Nephron (organoid): ENCODE results near the gene MARCHF2.

Source experiments
- H3K27ac Mint-ChIP-seq, 3 experiments: 2 replicates each; pipeline ENCODE4 v1.8.0; 2020; ENCODE audit warnings: mixed read lengths in 3 of 3, mild to moderate bottlenecking in 2 of 3, moderate library complexity in 1 of 3
- H3K27me3 Mint-ChIP-seq: 2 replicates; pipeline ENCODE4 v1.8.0; 2021; ENCODE audit warnings: low read depth, mild to moderate bottlenecking, moderate library complexity, mixed read lengths
- H3K36me3 Mint-ChIP-seq: 2 replicates; pipeline ENCODE4 v1.8.0; 2020; ENCODE audit warnings: low read depth, mixed read lengths
- H3K4me1 Mint-ChIP-seq: 2 replicates; pipeline ENCODE4 v1.8.0; 2020; ENCODE audit warnings: mixed read lengths
- H3K4me3 Mint-ChIP-seq, 3 experiments: 2 replicates each; pipeline ENCODE4 v1.8.0; 2020; ENCODE audit warnings: mild to moderate bottlenecking in 3 of 3, mixed read lengths in 3 of 3, moderate library complexity in 2 of 3
- H3K9me3 Mint-ChIP-seq: 2 replicates; pipeline ENCODE4 v1.8.0; 2020; ENCODE audit warnings: mixed read lengths
- TF ChIP-seq, protein P1 (sequence below), 3 experiments: fragments of 200-600 bp; sonication (generic); IDR thresholded peaks; one replicate each; pipeline ENCODE4 v1.5.0; 2021; ENCODE audit warnings: antibody characterized with exemption in 3 of 3; ENCODE audit not compliant: unreplicated experiment in 3 of 3

Gene MARCHF2

DNA sequence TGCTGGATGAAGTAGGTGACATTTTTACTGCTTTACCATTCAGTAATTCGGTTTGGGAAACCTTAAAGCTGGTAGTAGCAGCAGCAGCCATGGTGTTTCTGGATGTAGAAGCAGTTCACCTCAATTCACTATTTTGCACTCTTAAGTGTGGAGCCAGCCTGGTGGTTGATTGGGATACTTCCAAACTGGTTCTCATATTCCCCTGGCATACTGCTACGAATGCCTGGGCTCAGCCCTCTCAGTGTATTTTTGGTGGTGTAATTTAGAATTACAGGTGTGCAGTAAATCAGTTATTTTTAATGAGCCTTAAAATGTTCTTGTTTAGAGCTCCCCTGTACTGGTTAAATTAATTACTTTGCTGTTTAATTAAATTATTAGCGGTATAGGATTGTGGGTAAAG lies 44.1 kb downstream of the MARCHF2 start:
- TF ChIP-seq, protein P1, sequence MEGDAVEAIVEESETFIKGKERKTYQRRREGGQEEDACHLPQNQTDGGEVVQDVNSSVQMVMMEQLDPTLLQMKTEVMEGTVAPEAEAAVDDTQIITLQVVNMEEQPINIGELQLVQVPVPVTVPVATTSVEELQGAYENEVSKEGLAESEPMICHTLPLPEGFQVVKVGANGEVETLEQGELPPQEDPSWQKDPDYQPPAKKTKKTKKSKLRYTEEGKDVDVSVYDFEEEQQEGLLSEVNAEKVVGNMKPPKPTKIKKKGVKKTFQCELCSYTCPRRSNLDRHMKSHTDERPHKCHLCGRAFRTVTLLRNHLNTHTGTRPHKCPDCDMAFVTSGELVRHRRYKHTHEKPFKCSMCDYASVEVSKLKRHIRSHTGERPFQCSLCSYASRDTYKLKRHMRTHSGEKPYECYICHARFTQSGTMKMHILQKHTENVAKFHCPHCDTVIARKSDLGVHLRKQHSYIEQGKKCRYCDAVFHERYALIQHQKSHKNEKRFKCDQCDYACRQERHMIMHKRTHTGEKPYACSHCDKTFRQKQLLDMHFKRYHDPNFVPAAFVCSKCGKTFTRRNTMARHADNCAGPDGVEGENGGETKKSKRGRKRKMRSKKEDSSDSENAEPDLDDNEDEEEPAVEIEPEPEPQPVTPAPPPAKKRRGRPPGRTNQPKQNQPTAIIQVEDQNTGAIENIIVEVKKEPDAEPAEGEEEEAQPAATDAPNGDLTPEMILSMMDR (IDR thresholded peaks at IDR 0.05; ENCODE audit: unreplicated experiment in 3 of 3) = no peak
- no peaks in the 10 kb centered on the region for H3K27me3 Mint-ChIP-seq
- peaks cover 94% of the 10 kb centered on the region for H3K4me1 Mint-ChIP-seq
- no peak overlapping the region for H3K4me3 Mint-ChIP-seq
- H3K9me3 Mint-ChIP-seq = no peaks in the 10 kb centered on the region
- H3K27ac Mint-ChIP-seq = peak overlapping the region; percentile 80 to 91 (median 82)
- H3K36me3 Mint-ChIP-seq = peaks cover 32% of the 10 kb centered on the region

DNA sequence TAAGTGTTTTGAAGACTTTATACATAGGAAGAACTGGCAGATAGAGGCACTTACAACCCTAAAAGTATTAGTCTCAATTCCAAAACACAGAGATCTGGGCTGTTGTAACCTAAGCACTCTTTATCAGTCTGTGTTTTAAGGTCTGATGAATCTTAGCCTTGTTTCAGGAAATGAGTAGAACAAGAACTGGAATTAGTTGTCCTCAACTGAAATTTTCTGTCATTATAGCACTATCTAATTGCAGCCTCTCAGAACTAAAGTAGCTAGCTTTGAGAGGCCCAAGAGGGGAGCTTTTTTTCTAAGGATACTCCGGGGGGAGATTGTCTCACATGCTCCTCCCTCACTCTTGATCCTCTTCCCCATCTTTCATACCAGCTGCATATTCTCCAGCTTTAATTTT lies 44.7 kb downstream of the MARCHF2 start:
- H3K4me3 Mint-ChIP-seq = no peak overlapping the region
- TF ChIP-seq, protein P1 (IDR thresholded peaks at IDR 0.05; ENCODE audit: unreplicated experiment in 3 of 3) = no peak
- H3K27ac Mint-ChIP-seq = peak overlapping the region; percentile 80 to 91 (median 82)
- no peaks in the 10 kb centered on the region for H3K9me3 Mint-ChIP-seq
- peaks cover 96% of the 10 kb centered on the region for H3K4me1 Mint-ChIP-seq
- no peaks in the 10 kb centered on the region for H3K27me3 Mint-ChIP-seq
- H3K36me3 Mint-ChIP-seq = peaks cover 33% of the 10 kb centered on the region

DNA sequence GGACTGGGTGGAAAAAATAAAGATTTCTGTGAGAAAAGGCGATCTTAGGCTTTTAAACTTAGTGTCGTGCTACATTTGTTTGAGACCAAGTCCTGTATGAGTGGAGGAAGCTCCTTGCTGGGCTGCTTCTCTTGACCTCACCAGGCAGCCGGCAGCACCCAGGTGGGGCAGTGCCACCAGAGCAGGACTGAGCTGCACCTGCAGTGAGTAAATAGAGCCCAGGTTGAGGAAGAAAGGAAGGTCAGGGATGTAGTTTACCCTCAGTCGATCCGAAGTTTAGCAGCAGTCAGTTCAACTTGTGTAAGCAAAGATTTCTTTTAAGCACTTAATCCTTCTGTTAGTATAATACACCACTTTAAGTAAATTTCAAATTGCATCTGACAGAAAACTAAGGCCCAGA lies 45.3 kb downstream of the MARCHF2 start:
- H3K4me3 Mint-ChIP-seq = peak overlapping the region in 1 of 3 experiments; percentile 26
- peak overlapping the region; percentile 80 to 91 (median 82) for H3K27ac Mint-ChIP-seq
- peaks cover 100% of the 10 kb centered on the region for H3K4me1 Mint-ChIP-seq
- TF ChIP-seq, protein P1 (IDR thresholded peaks at IDR 0.05; ENCODE audit: unreplicated experiment in 3 of 3) = no peak
- H3K9me3 Mint-ChIP-seq = no peaks in the 10 kb centered on the region
- no peaks in the 10 kb centered on the region for H3K27me3 Mint-ChIP-seq
- H3K36me3 Mint-ChIP-seq = peaks cover 38% of the 10 kb centered on the region

DNA sequence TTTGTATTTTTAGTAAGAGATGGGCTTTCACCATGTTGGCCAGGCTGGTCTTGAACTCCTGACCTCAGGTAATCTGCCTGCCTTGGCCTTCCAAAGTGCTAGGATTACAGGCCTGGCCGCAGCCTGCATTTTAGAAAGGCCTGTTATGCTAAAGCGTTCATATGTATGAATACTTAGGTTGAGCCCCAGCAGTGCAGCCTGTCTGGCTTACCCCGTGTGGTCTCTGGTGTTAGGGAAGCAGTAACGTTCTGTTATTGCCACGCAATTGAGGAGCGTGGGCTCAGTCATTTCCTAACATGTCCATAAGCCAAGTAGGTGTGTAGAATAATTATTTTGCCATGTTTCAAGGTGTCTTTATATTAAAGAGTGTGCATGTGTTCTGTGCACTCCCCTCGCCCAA lies 46.0 kb downstream of the MARCHF2 start:
- H3K27me3 Mint-ChIP-seq = no peaks in the 10 kb centered on the region
- TF ChIP-seq, protein P1 (IDR thresholded peaks at IDR 0.05; ENCODE audit: unreplicated experiment in 3 of 3) = no peak
- H3K4me3 Mint-ChIP-seq = no peak overlapping the region
- H3K9me3 Mint-ChIP-seq = no peaks in the 10 kb centered on the region
- H3K27ac Mint-ChIP-seq = peak overlapping the region; percentile 80 to 91 (median 82)
- H3K4me1 Mint-ChIP-seq = peaks cover 96% of the 10 kb centered on the region
- peaks cover 42% of the 10 kb centered on the region for H3K36me3 Mint-ChIP-seq

DNA sequence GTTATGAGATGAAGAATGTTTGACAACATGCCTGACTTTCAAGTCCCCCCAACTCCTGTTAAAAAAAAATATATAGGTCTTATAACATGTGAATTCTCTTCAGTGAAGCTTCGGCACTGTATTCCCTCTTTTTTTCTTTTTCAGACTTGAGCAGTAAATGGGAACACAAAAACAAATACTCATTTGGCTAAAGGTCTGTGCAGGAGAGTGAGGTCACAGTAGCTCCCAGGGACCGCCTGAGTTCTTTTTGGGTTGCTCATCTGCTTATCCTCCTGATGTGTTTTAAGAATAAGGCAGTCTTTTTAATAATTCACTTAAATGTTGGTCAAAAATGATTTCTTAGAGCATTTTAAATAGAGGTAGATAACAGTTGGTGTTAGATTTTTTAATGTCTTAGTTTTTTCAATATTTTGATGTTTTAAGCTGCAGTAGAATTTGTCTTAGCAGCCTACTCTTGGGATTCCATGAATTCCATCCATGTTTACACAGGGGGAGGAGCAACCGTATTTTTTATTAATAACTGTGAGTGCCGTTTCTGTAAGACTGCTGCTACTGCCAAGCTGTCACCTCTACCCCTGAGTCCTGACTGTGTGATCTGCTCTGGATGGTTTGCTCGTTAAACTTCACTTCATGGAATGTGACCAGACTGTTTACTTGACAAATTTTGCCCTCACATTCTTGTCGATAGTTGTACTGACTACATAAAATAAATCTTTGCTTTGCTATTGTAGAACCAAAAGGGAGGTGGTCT lies 46.6 kb downstream of the MARCHF2 start:
- Mint-ChIP-seq H3K27me3 (no peaks in the 10 kb centered on the region), H3K4me1 (peaks cover 90% of the 10 kb centered on the region), H3K27ac (peak overlapping the region; percentile 80 to 91 (median 80)), H3K36me3 (peaks cover 46% of the 10 kb centered on the region), H3K9me3 (no peaks in the 10 kb centered on the region), H3K4me3 (peak overlapping the region; percentile 28 to 62 (median 57))
- TF ChIP-seq, protein P1 (IDR thresholded peaks at IDR 0.05; ENCODE audit: unreplicated experiment in 3 of 3) = no peak
